ENCODE data around the gene DDX10. TPM values are rescaled to one million over a fixed set of nuclear protein-coding genes. Genes with fewer than 3 reads are reported as not detected.

Gene DDX10
- total RNA-seq = 10 to 100 TPM; 32.5 to 42.6 TPM

GRCh38 chr11:108664730-108665525 is at the start of gene DDX10:
Gene DDX10, plus strand, starts transcription at chr11:108665069. Its CDS starts 85 bp downstream, at chr11:108665154.
- peaks cover 39% of the 10 kb centered on the region for H3K4me1 Mint-ChIP-seq
- CTCF ChIA-PET = interaction anchor here (1.0 to 2.1 kb wide), 10 partner anchors 9 to 656 kb away, joined by 3 to 10 read pairs (median 4); partner anchors contain the start of gene CUL5
- no peaks in the 10 kb centered on the region for H3K9me3 Mint-ChIP-seq (ENCODE audit: low read depth)

GRCh38 chr11:108616549-108616948 is 48.3 kb upstream of the DDX10 start:
- Mint-ChIP-seq H3K9me3 (ENCODE audit: low read depth) (no peaks in the 10 kb centered on the region), H3K4me1 (peaks cover 5% of the 10 kb centered on the region), H3K27me3 (peaks cover 28% of the 10 kb centered on the region), H3K36me3 (no peaks in the 10 kb centered on the region), H3K27ac (no peak overlapping the region), H3K4me3 (no peak overlapping the region)
- ATAC-seq = no peak
- DNase-seq = no peak
- CTCF ChIA-PET = no interaction called here

More at GRCh38 chr11:108664730-108665525, at the start of gene DDX10:
- ATAC-seq (peak; percentile 99), DNase-seq (peak; percentile 99)
- Mint-ChIP-seq H3K27me3 (no peaks in the 10 kb centered on the region), H3K36me3 (peaks cover 14% of the 10 kb centered on the region), H3K4me3 (peak within 1 kb of the TSS; percentile 100), H3K27ac (peak within 1 kb of the TSS; percentile 89)

GRCh38 chr11:108617055-108617454 is 47.8 kb upstream of the DDX10 start:
- ATAC-seq (no peak), DNase-seq (no peak)
- H3K36me3 Mint-ChIP-seq = no peaks in the 10 kb centered on the region
- peaks cover 27% of the 10 kb centered on the region for H3K27me3 Mint-ChIP-seq
- H3K9me3 Mint-ChIP-seq (ENCODE audit: low read depth) = no peaks in the 10 kb centered on the region
- no peak overlapping the region for H3K27ac Mint-ChIP-seq
- no peak overlapping the region for H3K4me3 Mint-ChIP-seq
- CTCF ChIA-PET = no interaction called here
- H3K4me1 Mint-ChIP-seq = peaks cover 7% of the 10 kb centered on the region

- Mint-ChIP-seq H3K4me1 (peaks cover 7% of the 10 kb centered on the region), H3K9me3 (ENCODE audit: low read depth) (no peaks in the 10 kb centered on the region), H3K27me3 (peaks cover 36% of the 10 kb centered on the region), H3K27ac (no peak overlapping the region), H3K36me3 (no peaks in the 10 kb centered on the region), H3K4me3 (no peak overlapping the region)
- DNase-seq (no peak), ATAC-seq (no peak)
- CTCF ChIA-PET = no interaction called here
These were observed 46.3 kb upstream of the DDX10 start for GRCh38 chr11:108618529-108618928.

GRCh38 chr11:108620958-108621772 is 43.7 kb upstream of the DDX10 start:
- CTCF ChIA-PET = no interaction called here
- H3K27ac Mint-ChIP-seq = no peak overlapping the region
- peaks cover 52% of the 10 kb centered on the region for H3K27me3 Mint-ChIP-seq
- ATAC-seq (peak; percentile 27), DNase-seq (no peak)
- H3K4me1 Mint-ChIP-seq = peaks cover 12% of the 10 kb centered on the region
- H3K36me3 Mint-ChIP-seq = no peaks in the 10 kb centered on the region
- no peaks in the 10 kb centered on the region for H3K9me3 Mint-ChIP-seq (ENCODE audit: low read depth)
- no peak overlapping the region for H3K4me3 Mint-ChIP-seq

- H3K27me3 Mint-ChIP-seq = peaks cover 52% of the 10 kb centered on the region
- DNase-seq (no peak), ATAC-seq (no peak)
- H3K27ac Mint-ChIP-seq = no peak overlapping the region
- H3K9me3 Mint-ChIP-seq (ENCODE audit: low read depth) = no peaks in the 10 kb centered on the region
- no peak overlapping the region for H3K4me3 Mint-ChIP-seq
- no peaks in the 10 kb centered on the region for H3K36me3 Mint-ChIP-seq
- H3K4me1 Mint-ChIP-seq = peaks cover 12% of the 10 kb centered on the region
- CTCF ChIA-PET = no interaction called here
These were observed 42.5 kb upstream of the DDX10 start for GRCh38 chr11:108622341-108622740.

- H3K27ac Mint-ChIP-seq = no peak overlapping the region
- peaks cover 12% of the 10 kb centered on the region for H3K4me1 Mint-ChIP-seq
- no peak for ATAC-seq
- H3K27me3 Mint-ChIP-seq = peaks cover 44% of the 10 kb centered on the region
- no peaks in the 10 kb centered on the region for H3K36me3 Mint-ChIP-seq
- no peak overlapping the region for H3K4me3 Mint-ChIP-seq
- CTCF ChIA-PET = no interaction called here
- no peaks in the 10 kb centered on the region for H3K9me3 Mint-ChIP-seq (ENCODE audit: low read depth)
- DNase-seq = no peak
These were observed 40.5 kb upstream of the DDX10 start for GRCh38 chr11:108624196-108624925.

GRCh38 chr11:108628326-108628725 is 36.5 kb upstream of the DDX10 start:
- DNase-seq (no peak), ATAC-seq (no peak)
- Mint-ChIP-seq H3K9me3 (ENCODE audit: low read depth) (no peaks in the 10 kb centered on the region), H3K4me1 (peaks cover 6% of the 10 kb centered on the region), H3K36me3 (no peaks in the 10 kb centered on the region), H3K27ac (no peak overlapping the region), H3K4me3 (no peak overlapping the region), H3K27me3 (peaks cover 29% of the 10 kb centered on the region)
- CTCF ChIA-PET = interaction anchor here (0.6 kb wide), 1 partner anchor 9 kb away, joined by 3 read pairs; no protein-coding TSS in a partner anchor

GRCh38 chr11:108628812-108629211 is 36.1 kb upstream of the DDX10 start:
- CTCF ChIA-PET = interaction anchor here (0.6 kb wide), 1 partner anchor 8 kb away, joined by 3 read pairs; no protein-coding TSS in a partner anchor
- Mint-ChIP-seq H3K9me3 (ENCODE audit: low read depth) (no peaks in the 10 kb centered on the region), H3K36me3 (no peaks in the 10 kb centered on the region), H3K4me3 (no peak overlapping the region), H3K27ac (no peak overlapping the region), H3K4me1 (peaks cover 6% of the 10 kb centered on the region), H3K27me3 (peaks cover 26% of the 10 kb centered on the region)
- ATAC-seq (no peak), DNase-seq (no peak)

- Mint-ChIP-seq H3K36me3 (no peaks in the 10 kb centered on the region), H3K27me3 (peaks cover 23% of the 10 kb centered on the region), H3K4me3 (no peak overlapping the region), H3K4me1 (peaks cover 5% of the 10 kb centered on the region), H3K9me3 (ENCODE audit: low read depth) (no peaks in the 10 kb centered on the region), H3K27ac (no peak overlapping the region)
- DNase-seq = no peak
- CTCF ChIA-PET = interaction anchor here (1.0 kb wide), 1 partner anchor 17 kb away, joined by 3 read pairs; no protein-coding TSS in a partner anchor
- ATAC-seq = no peak
These were observed 35.6 kb upstream of the DDX10 start for GRCh38 chr11:108629274-108629673.

GRCh38 chr11:108632041-108632704 is 32.7 kb upstream of the DDX10 start:
- ATAC-seq (no peak), DNase-seq (no peak)
- Mint-ChIP-seq H3K9me3 (ENCODE audit: low read depth) (no peaks in the 10 kb centered on the region), H3K36me3 (no peaks in the 10 kb centered on the region), H3K4me1 (no peaks in the 10 kb centered on the region), H3K4me3 (no peak overlapping the region), H3K27me3 (peaks cover 20% of the 10 kb centered on the region), H3K27ac (no peak overlapping the region)
- CTCF ChIA-PET = interaction anchor here (1.0 kb wide), 1 partner anchor 715 kb away, joined by 4 read pairs; no protein-coding TSS in a partner anchor

GRCh38 chr11:108635106-108635505 is 29.8 kb upstream of the DDX10 start:
- Mint-ChIP-seq H3K4me3 (no peak overlapping the region), H3K27ac (no peak overlapping the region), H3K27me3 (peaks cover 30% of the 10 kb centered on the region), H3K4me1 (no peaks in the 10 kb centered on the region), H3K9me3 (ENCODE audit: low read depth) (no peaks in the 10 kb centered on the region), H3K36me3 (no peaks in the 10 kb centered on the region)
- DNase-seq (no peak), ATAC-seq (no peak)
- CTCF ChIA-PET = no interaction called here

GRCh38 chr11:108636222-108636621 is 28.6 kb upstream of the DDX10 start:
- CTCF ChIA-PET = no interaction called here
- DNase-seq (no peak), ATAC-seq (no peak)
- H3K27ac Mint-ChIP-seq = no peak overlapping the region
- H3K27me3 Mint-ChIP-seq = peaks cover 30% of the 10 kb centered on the region
- no peaks in the 10 kb centered on the region for H3K36me3 Mint-ChIP-seq
- H3K4me3 Mint-ChIP-seq = no peak overlapping the region
- H3K4me1 Mint-ChIP-seq = no peaks in the 10 kb centered on the region
- no peaks in the 10 kb centered on the region for H3K9me3 Mint-ChIP-seq (ENCODE audit: low read depth)
